ENCODE results near the gene GPRIN1. TPM values are rescaled to one million over a fixed set of nuclear protein-coding genes. Genes with fewer than 3 reads are reported as not detected.

Gene GPRIN1
- total RNA-seq, 1 donor from 2014 or later: 3.2 TPM

DNA sequence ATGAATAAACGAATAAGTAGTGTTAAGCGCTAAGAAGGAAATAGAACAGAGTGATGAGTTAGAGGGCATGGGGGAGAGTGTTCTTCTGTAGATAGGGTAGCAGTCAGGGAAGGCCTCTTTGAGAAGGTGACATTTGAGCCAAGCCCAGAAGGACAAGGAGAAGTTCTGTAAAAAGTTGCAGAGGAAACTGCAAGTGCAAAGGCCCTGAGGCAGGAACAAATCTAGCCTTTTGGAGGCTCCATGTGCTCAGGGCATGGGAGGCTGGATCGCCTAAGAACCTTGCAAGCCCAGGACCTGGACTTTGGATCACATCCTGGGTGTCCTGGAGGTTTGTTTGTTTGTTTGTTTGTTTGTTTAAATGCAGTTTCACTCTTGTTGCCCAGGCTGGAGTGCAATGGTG is 28.5 kb upstream of the GPRIN1 start:
- H3K36me3 Mint-ChIP-seq (ENCODE audit: low read depth): no peaks in the 10 kb centered on the region
- H3K27ac Mint-ChIP-seq: no peak overlapping the region
- H3K4me1 Mint-ChIP-seq (ENCODE audit: low read depth): peaks cover 7% of the 10 kb centered on the region
- H3K9me3 Mint-ChIP-seq: no peaks in the 10 kb centered on the region
- H3K4me3 Mint-ChIP-seq: no peak overlapping the region
- no peak for DNase-seq (ENCODE audit: low spot score)
- intact Hi-C loops (cut with micrococcal nuclease): no loop called here
- peaks cover 32% of the 10 kb centered on the region for H3K27me3 Mint-ChIP-seq (ENCODE audit: insufficient read depth)

DNA sequence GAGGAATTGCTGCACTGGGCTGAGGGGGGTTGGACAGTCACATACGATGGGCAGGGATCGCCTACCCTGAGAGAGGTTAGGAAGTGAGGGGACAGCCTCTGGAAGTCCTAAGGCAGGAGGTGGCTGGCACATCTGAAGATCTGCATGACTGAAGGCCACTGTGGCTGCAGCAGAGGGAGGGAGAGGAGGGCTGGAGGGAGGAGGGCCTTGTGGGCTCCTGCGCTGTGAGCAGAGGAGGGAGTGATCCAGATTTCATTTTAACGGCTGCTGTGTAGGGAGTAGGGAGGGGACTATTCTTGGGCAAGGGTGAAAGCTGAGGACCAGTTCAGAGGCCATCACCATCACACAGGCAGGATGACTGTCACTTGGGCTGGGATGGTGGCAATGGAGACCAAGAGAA is 27.6 kb upstream of the GPRIN1 start:
- Mint-ChIP-seq H3K9me3 (no peaks in the 10 kb centered on the region), H3K27ac (no peak overlapping the region), H3K4me1 (ENCODE audit: low read depth) (peaks cover 8% of the 10 kb centered on the region), H3K36me3 (ENCODE audit: low read depth) (no peaks in the 10 kb centered on the region), H3K4me3 (no peak overlapping the region), H3K27me3 (ENCODE audit: insufficient read depth) (peaks cover 37% of the 10 kb centered on the region)
- DNase-seq (ENCODE audit: low spot score): no peak
- intact Hi-C loops (cut with micrococcal nuclease): no loop called here

DNA sequence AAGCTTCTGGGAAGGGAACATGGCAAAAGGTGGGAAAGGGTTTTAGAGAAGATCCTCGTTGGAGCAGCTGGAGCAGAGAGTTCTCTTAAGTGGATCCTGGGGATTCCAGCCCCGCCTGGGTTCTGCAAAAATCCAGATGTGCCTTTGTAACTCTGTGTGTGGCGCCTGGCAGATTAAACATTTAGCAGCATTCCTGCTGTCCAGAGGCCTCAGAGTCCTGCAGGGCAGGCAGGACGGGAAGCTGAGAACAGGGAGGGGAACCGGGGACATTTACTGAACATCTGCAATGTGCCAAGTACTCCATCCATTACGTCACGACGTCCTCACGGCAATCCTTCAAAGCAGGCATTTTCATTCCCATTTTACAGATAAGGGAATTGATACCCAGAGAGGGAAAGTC is 26.5 kb upstream of the GPRIN1 start:
- Mint-ChIP-seq H3K27ac (no peak overlapping the region), H3K36me3 (ENCODE audit: low read depth) (no peaks in the 10 kb centered on the region), H3K4me1 (ENCODE audit: low read depth) (peaks cover 8% of the 10 kb centered on the region), H3K9me3 (no peaks in the 10 kb centered on the region), H3K4me3 (no peak overlapping the region), H3K27me3 (ENCODE audit: insufficient read depth) (peaks cover 47% of the 10 kb centered on the region)
- intact Hi-C loops (cut with micrococcal nuclease): no loop called here
- no peak for DNase-seq (ENCODE audit: low spot score)

DNA sequence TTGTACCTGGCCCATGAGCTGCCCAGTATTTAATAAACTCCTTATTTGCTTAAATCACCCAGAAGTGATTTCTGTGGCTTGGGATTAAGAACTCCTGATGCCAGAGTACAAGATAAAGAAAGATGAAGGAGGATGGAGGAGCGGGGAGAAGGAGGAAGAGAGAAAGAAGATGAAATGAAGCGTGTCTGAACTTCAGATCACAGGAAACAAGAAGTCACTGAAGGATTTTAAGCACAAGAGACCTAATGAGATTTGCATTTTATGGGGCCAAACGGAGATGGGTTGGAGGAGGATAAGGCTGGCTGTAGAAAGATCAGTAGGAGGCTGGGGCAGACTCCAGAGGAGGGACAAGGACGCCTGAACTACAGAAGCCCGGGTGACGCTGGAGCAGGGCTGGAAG is 23.6 kb upstream of the GPRIN1 start:
- no peak for DNase-seq (ENCODE audit: low spot score)
- Mint-ChIP-seq H3K9me3 (no peaks in the 10 kb centered on the region), H3K4me3 (no peak overlapping the region), H3K27me3 (ENCODE audit: insufficient read depth) (peaks cover 70% of the 10 kb centered on the region), H3K4me1 (ENCODE audit: low read depth) (peaks cover 14% of the 10 kb centered on the region), H3K36me3 (ENCODE audit: low read depth) (no peaks in the 10 kb centered on the region), H3K27ac (no peak overlapping the region)
- intact Hi-C loops (cut with micrococcal nuclease): no loop called here

DNA sequence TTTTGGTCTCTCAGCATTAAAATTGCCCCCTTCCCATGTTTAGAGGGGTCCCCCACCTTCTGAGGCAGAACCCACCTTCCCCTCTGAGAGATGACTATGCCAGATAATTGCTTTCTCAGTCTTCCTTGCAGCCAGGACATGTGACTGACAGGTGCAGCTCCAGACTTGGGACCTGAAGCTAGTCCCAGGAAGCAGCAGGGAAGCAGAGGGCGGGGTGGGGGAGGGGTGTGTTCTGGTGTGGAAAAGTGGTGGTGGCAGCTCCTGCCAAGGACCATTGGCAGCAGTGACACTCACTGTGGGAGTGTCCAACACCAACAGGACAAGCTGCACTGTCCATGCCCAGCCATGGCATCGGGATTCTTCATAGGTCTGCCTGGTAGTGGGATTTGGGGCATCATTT is 22.8 kb upstream of the GPRIN1 start:
- no peak for DNase-seq (ENCODE audit: low spot score)
- no peak overlapping the region for H3K27ac Mint-ChIP-seq
- peaks cover 14% of the 10 kb centered on the region for H3K4me1 Mint-ChIP-seq (ENCODE audit: low read depth)
- H3K9me3 Mint-ChIP-seq: no peaks in the 10 kb centered on the region
- no peak overlapping the region for H3K4me3 Mint-ChIP-seq
- H3K36me3 Mint-ChIP-seq (ENCODE audit: low read depth): no peaks in the 10 kb centered on the region
- intact Hi-C loops (cut with micrococcal nuclease): no loop called here
- peaks cover 72% of the 10 kb centered on the region for H3K27me3 Mint-ChIP-seq (ENCODE audit: insufficient read depth)

DNA sequence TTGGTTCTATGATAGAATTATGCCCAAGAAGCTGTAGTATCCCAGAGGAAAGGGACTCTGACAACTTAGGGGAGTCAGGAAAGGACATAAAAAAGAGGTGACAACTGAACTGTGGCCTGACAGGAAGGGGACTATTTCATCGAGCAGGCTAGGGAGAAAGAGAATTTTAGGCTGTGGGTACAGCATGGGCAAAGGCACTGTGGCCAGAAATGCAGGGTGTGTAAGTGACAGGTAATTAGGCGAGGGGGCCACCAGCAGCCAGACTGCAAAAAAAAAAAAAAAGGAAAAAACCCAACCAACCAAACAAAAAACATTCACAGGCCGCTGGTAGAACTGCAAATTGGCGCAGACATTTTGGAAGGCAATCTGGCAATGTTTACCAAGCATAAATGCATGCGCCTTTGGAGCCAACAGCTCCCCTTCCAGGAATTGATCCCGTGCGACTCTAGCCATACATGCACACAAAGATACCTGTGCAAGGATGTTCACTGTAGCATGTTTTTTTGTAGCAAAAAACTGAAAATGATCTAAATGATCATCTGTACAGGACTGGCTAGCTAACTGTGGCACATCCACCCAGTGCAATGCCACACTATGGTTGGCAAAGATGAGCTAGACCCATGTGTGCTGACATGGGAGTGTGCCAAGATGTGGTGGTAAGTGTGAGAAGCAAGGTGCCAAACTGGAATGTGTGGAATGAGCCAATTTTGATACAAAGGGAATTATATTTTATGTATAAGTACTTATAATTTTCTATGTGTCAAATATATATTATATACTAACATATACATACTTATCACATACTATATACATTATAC is 21.6 kb upstream of the GPRIN1 start:
- no peak overlapping the region for H3K4me3 Mint-ChIP-seq
- H3K36me3 Mint-ChIP-seq (ENCODE audit: low read depth): no peaks in the 10 kb centered on the region
- no peaks in the 10 kb centered on the region for H3K9me3 Mint-ChIP-seq
- peaks cover 75% of the 10 kb centered on the region for H3K27me3 Mint-ChIP-seq (ENCODE audit: insufficient read depth)
- DNase-seq (ENCODE audit: low spot score): no peak
- intact Hi-C loops (cut with micrococcal nuclease): no loop called here
- peaks cover 14% of the 10 kb centered on the region for H3K4me1 Mint-ChIP-seq (ENCODE audit: low read depth)
- no peak overlapping the region for H3K27ac Mint-ChIP-seq

DNA sequence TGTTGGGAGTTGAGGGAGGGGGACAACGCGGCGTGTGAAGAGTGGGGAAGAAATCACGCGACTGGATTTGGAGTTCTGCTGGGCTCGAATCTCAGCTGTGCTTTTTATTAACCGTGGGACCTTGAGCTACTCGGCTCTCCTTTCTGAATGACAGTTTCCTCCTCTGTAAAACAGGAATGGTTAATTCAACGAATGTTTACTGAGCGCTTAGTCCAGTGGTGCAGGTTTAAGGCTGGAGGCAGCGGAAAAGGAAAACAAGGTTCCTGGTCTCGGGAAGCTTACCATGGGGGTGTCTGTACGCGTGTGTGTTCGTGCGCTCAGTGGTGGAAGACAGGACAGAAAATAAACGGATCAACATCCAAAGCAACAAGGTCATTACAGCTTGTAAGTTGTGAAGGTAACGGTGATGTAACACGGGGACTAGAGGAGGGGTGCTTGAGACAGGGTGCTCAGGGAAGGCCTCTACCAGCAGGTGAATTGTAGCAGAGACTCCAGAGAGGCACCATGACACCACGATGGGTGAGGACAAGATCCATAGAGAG is 20.8 kb upstream of the GPRIN1 start:
- Mint-ChIP-seq H3K4me1 (ENCODE audit: low read depth) (peaks cover 14% of the 10 kb centered on the region), H3K36me3 (ENCODE audit: low read depth) (no peaks in the 10 kb centered on the region), H3K9me3 (no peaks in the 10 kb centered on the region), H3K27me3 (ENCODE audit: insufficient read depth) (peaks cover 74% of the 10 kb centered on the region), H3K4me3 (peak overlapping the region; percentile 28), H3K27ac (no peak overlapping the region)
- intact Hi-C loops (cut with micrococcal nuclease): loop anchor here (1.0 kb wide), 2 partner anchors 11 to 17 kb away; partner anchors contain the start of gene TSPAN17
- DNase-seq (ENCODE audit: low spot score): no peak

DNA sequence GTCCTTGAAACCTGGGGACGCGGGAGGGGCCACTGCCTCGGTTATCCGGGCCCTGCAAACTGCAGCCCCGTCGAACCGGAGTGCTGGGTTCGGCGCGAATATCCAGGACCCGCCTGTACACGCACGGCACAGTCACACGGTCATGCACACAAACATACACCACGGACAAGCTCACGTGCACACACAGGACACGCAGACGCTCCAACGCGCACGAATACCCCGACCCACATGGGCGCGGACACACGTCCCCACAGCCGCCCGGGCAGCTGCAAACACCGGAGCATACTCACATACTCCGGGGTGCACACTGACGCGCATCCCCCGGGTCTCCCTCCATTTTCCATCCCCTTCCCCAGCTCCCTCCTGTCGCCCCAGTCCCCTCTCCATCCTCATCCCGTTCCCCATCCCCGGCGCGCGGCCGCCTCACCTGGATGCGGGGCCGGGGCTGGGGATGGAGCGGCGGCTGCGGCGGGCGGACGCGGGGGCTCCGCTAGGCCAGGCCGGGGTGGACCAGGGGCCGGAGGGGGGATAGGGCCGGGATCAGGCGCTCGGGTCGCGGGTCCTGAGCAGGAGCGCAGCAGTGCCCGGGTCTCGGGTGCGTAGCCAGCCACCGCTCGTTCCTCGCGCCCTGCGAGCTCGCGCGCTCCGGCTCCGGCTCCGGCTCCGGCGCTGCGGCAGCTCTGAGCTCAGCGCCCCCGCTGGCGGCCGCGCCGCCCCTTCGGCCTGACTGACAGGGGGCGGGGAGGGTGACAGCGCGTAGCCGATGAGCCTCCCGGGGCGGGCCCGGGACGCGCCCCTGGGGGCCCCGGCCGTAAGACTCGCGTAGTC is 20.1 kb upstream of the GPRIN1 start, which contains the start of the genes EIF4E1B and SNCB:
TSS of gene EIF4E1B (plus strand) at position 823 of the 828 bp plus-strand sequence. CDS start 12,113 bp downstream, outside the sequence.
TSS of gene SNCB (minus strand) at position 682 of the 828 bp plus-strand sequence. CDS start 880 bp downstream, outside the sequence.
- H3K9me3 Mint-ChIP-seq: no peaks in the 10 kb centered on the region
- peaks cover 80% of the 10 kb centered on the region for H3K27me3 Mint-ChIP-seq (ENCODE audit: insufficient read depth)
- H3K4me3 Mint-ChIP-seq: peak within 1 kb of the TSS; percentile 28
- peaks cover 14% of the 10 kb centered on the region for H3K4me1 Mint-ChIP-seq (ENCODE audit: low read depth)
- no peaks in the 10 kb centered on the region for H3K36me3 Mint-ChIP-seq (ENCODE audit: low read depth)
- H3K27ac Mint-ChIP-seq: no peak within 1 kb of the TSS
- peak; percentile 31 for DNase-seq (ENCODE audit: low spot score)
- intact Hi-C loops (cut with micrococcal nuclease): loop anchor here (1.0 kb wide), 2 partner anchors 11 to 17 kb away; partner anchors contain the start of gene TSPAN17

DNA sequence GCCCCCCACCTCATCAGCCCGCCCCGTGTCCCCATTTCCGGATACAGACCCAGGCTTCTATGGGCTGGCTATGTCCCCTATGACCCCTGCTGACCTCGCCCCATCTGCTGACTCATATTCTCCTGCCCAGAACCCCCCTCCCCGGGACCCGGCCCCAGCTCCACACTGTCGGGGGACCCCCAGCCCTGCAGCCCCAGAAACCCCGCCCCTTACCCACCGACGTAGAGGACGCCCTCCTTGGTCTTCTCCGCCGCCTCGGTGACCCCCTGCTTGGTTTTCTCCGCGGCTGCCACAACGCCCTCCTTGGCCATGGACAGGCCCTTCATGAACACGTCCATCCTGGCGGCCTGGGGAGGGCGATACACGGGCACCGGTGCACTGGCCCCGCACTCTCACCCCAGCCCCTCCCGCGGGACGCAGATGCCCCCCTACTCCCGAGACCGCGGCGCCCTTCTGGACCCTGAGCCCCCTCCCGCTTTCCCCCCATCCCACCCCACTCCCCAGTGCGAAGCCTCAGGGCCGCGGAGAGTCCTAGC is 19.4 kb upstream of the GPRIN1 start:
- H3K27ac Mint-ChIP-seq: no peak overlapping the region
- intact Hi-C loops (cut with micrococcal nuclease): no loop called here
- H3K4me1 Mint-ChIP-seq (ENCODE audit: low read depth): peaks cover 14% of the 10 kb centered on the region
- H3K4me3 Mint-ChIP-seq: no peak overlapping the region
- peaks cover 76% of the 10 kb centered on the region for H3K27me3 Mint-ChIP-seq (ENCODE audit: insufficient read depth)
- H3K9me3 Mint-ChIP-seq: no peaks in the 10 kb centered on the region
- no peaks in the 10 kb centered on the region for H3K36me3 Mint-ChIP-seq (ENCODE audit: low read depth)
- no peak for DNase-seq (ENCODE audit: low spot score)

DNA sequence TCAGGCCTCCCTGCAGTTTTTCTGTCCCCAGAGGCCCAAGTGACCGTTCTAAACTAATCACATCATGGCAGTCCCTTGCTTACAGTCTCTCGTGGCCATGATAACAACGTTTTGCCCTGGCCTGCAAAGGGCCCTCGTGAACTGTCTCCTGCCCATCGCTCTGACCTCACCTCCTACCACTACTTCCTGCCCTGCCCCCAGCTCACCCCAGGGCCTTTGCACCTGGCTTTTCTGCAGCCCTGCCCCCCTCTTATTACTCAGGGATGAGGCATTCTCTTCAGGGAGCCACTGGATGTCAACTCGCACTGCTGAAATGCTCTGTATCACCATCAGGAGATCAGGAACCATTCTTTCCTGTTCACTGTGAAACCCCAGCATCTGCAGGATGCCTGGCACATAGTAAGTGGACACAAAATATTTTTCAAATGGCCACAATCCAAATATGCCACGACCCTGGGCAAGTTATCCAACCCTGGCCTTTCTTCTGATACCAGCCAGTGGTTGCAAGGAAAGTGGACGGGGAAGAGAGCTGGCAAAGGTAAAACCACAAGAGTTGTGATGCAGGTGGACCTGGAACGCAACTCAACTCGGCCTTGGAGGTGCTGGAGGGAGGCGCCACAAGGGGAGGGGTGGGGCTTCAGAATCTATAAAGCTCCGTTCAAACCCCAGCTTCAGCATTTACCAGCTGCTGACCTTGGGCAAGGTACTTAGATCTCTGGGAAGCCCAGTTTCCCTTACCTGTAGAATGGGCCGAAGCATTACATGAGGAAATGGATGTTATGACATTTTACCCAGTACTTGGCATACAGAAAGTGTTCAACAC is 18.7 kb upstream of the GPRIN1 start:
- intact Hi-C loops (cut with micrococcal nuclease): no loop called here
- no peaks in the 10 kb centered on the region for H3K9me3 Mint-ChIP-seq
- peaks cover 75% of the 10 kb centered on the region for H3K27me3 Mint-ChIP-seq (ENCODE audit: insufficient read depth)
- no peak overlapping the region for H3K27ac Mint-ChIP-seq
- no peak for DNase-seq (ENCODE audit: low spot score)
- H3K36me3 Mint-ChIP-seq (ENCODE audit: low read depth): no peaks in the 10 kb centered on the region
- H3K4me3 Mint-ChIP-seq: no peak overlapping the region
- H3K4me1 Mint-ChIP-seq (ENCODE audit: low read depth): peaks cover 9% of the 10 kb centered on the region

DNA sequence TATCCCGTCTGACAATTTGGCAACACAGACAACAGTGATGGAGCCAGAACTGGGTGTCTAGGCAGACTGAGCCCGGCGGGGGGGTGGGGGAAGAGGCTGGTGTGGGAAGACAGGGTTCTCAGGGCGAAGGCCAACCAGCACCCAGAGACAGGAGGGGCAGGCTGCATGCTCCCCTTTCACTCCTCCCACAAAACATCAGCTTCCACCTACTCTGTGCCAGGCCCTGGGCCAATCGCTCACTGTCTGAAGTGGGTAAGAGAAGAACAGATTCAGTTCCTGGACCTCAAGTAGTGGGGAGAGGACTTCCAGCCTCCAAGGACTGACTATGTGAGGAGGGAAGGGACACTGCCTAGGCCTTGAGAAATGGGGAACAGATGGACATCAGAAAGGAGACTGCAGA is 17.6 kb upstream of the GPRIN1 start:
- H3K36me3 Mint-ChIP-seq (ENCODE audit: low read depth): no peaks in the 10 kb centered on the region
- no peak overlapping the region for H3K4me3 Mint-ChIP-seq
- intact Hi-C loops (cut with micrococcal nuclease): no loop called here
- H3K27ac Mint-ChIP-seq: no peak overlapping the region
- peaks cover 6% of the 10 kb centered on the region for H3K4me1 Mint-ChIP-seq (ENCODE audit: low read depth)
- no peaks in the 10 kb centered on the region for H3K9me3 Mint-ChIP-seq
- peaks cover 70% of the 10 kb centered on the region for H3K27me3 Mint-ChIP-seq (ENCODE audit: insufficient read depth)
- DNase-seq (ENCODE audit: low spot score): no peak

DNA sequence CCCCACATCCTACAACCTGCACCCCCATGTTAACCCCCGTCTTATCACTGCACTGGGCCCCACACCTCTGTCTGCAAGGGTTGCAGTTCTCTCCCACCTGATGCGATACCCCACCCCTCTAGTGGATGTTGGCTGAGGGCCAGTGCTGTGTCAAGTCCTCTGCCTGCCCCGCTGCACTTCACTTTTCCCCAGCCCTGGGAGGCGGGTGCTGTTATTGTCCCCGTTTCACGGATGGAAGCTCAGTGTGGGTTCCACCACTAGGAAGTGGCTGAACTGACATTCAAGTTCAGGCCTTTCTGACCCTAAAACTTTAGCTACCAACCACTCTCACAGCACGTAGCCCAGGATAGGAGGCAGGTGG is 16.9 kb upstream of the GPRIN1 start:
- Mint-ChIP-seq H3K36me3 (ENCODE audit: low read depth) (no peaks in the 10 kb centered on the region), H3K9me3 (no peaks in the 10 kb centered on the region), H3K4me1 (ENCODE audit: low read depth) (peaks cover 6% of the 10 kb centered on the region), H3K27ac (no peak overlapping the region), H3K27me3 (ENCODE audit: insufficient read depth) (peaks cover 70% of the 10 kb centered on the region), H3K4me3 (no peak overlapping the region)
- no peak for DNase-seq (ENCODE audit: low spot score)
- intact Hi-C loops (cut with micrococcal nuclease): no loop called here
